ENCODE results near the gene DUSP3.

The DUSP3 gene

DNA sequence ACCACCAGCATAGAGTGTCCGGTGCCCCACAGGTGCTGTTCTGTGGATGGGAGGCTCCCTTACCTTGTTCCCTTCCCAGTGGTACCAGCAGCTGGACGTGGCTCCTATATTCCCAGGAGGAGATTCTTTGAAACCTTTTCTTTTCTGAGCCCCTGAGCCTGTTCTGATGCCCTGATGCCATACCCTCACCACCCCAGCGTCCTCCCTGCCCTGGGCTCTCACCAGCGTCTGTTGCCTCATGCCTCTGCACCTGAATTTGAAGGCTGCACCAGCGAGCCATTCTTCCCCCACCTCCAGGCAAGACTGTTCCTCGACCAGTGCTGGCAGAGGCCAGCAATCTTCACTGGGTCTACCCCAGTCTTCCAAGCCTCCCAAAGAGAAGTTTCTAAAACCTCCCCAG lies 20.7 kb downstream of the DUSP3 start:
- DNase-seq (ENCODE audit: low spot score), result no peak
- CTCF ChIA-PET, result interaction anchor here (7.6 kb wide), 1 partner anchor 62 kb away, joined by 181 read pairs; no protein-coding TSS in a partner anchor
- TF ChIP-seq, protein P1, sequence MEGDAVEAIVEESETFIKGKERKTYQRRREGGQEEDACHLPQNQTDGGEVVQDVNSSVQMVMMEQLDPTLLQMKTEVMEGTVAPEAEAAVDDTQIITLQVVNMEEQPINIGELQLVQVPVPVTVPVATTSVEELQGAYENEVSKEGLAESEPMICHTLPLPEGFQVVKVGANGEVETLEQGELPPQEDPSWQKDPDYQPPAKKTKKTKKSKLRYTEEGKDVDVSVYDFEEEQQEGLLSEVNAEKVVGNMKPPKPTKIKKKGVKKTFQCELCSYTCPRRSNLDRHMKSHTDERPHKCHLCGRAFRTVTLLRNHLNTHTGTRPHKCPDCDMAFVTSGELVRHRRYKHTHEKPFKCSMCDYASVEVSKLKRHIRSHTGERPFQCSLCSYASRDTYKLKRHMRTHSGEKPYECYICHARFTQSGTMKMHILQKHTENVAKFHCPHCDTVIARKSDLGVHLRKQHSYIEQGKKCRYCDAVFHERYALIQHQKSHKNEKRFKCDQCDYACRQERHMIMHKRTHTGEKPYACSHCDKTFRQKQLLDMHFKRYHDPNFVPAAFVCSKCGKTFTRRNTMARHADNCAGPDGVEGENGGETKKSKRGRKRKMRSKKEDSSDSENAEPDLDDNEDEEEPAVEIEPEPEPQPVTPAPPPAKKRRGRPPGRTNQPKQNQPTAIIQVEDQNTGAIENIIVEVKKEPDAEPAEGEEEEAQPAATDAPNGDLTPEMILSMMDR (conservative IDR thresholded peaks at IDR 0.05; ENCODE audit: low read depth), result no peak
- no peak overlapping the region for H3K27ac ChIP-seq
- POLR2A ChIA-PET (ENCODE audit: low non-redundant PET), result no interaction called here

DNA sequence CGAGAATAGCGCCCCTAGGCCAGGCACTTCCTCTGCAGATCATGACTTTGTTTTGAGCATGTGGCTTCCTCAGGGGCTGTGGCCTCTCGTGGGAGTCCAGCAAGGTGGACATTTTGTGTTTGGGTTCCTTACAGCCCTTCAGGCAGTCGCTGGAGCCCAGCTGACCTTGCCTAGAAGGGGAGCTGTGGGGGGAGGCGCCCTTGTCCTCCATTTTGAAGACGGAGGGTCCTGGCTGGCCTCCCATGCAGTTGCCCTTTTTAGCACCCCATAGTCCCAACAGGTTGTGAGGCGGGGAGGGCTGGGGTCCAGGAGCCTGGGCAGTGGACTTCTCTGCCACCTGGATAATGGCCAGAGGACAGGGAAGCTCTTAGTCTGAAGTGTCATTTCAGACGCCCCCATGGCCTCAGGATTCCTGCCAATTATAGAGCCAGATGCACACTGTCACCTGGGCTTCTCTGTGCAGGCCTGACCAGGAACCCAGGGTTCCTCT lies 21.6 kb downstream of the DUSP3 start:
- no peak overlapping the region for H3K27ac ChIP-seq
- TF ChIP-seq, protein P1 (conservative IDR thresholded peaks at IDR 0.05; ENCODE audit: low read depth), result no peak
- ChIA-PET CTCF (interaction anchor here (0.5 to 7.6 kb wide), 2 partner anchors 20 to 61 kb away, joined by 3 to 181 read pairs; no protein-coding TSS in a partner anchor), POLR2A (ENCODE audit: low non-redundant PET) (no interaction called here)
- no peak for DNase-seq (ENCODE audit: low spot score)

DNA sequence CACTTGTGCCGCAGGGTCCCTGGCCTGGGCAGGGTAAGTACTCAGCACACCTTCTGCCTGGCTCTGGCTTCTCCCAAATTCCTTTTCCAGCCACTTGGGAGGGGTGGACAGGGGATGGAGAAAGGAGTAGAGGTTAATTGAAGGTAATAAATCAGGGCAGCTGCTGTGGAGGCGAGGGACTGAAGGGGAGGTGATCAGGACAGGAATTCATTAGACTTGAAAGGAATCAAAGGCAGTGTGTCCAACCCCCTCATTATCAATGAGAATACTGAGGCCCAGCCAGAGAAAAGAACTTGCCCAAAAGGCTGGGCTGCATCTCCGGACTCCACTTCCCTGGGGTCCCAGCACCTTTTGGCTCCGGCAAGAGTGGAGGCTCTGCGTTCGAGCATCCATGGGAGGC lies 22.6 kb downstream of the DUSP3 start:
- POLR2A ChIA-PET (ENCODE audit: low non-redundant PET), result interaction anchor here (0.6 kb wide), 1 partner anchor 126 kb away, joined by 4 read pairs; no protein-coding TSS in a partner anchor
- no peak overlapping the region for H3K27ac ChIP-seq
- DNase-seq (ENCODE audit: low spot score), result no peak
- TF ChIP-seq, protein P1 (conservative IDR thresholded peaks at IDR 0.05; ENCODE audit: low read depth), result no peak
- CTCF ChIA-PET, result no interaction called here

DNA sequence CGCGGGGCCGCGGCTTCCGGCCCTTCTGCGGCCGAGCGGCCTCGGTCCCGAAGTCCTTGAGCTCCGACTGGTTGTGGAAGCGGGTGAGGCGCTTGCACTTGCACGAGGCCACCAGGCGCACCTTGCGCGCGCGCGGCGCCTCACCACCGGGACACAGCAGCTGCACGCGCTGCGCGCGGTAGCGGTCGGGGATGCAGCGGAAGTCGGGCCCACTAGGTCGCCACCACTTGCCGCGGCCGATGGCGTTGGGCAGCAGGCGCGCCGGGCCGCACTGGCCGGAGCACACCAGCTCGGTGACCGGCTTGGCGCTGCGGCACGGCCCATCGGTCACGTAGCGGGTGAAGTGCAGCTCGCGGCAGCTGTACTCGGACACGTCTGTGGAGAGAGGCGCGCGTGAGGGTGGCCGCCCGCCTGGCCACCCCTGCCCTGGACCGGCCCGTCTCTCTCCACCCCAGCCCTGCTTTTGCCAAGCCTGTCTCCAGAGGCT lies 23.3 kb downstream of the DUSP3 start:
- ChIA-PET CTCF (no interaction called here), POLR2A (ENCODE audit: low non-redundant PET) (no interaction called here)
- no peak for DNase-seq (ENCODE audit: low spot score)
- H3K27ac ChIP-seq, result no peak overlapping the region
- TF ChIP-seq, protein P1 (conservative IDR thresholded peaks at IDR 0.05; ENCODE audit: low read depth), result no peak

DNA sequence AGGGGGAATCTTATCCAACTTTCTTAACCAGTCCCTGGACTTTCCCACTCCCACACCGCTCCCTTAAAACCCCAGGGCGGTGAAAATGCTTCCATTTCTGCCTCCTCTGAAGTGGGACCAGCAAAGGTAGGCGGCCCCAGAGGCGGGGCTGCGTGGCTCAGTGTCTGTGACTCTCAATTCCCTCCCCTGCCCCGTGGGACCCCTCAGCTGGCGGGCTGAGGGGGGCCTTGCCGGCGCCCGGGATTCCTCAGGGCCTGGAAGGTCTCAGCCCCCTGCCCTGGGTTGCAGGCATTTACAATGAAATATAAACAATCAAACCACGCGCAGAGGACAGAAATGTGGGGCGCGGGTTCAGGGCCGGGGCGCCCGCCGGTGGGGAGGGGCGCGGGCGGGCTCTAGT lies 23.8 kb downstream of the DUSP3 start:
- TF ChIP-seq, protein P1 (conservative IDR thresholded peaks at IDR 0.05; ENCODE audit: low read depth), result no peak
- POLR2A ChIA-PET (ENCODE audit: low non-redundant PET), result no interaction called here
- CTCF ChIA-PET, result interaction anchor here (0.7 kb wide), 1 partner anchor 54 kb away, joined by 5 read pairs; no protein-coding TSS in a partner anchor

DNA sequence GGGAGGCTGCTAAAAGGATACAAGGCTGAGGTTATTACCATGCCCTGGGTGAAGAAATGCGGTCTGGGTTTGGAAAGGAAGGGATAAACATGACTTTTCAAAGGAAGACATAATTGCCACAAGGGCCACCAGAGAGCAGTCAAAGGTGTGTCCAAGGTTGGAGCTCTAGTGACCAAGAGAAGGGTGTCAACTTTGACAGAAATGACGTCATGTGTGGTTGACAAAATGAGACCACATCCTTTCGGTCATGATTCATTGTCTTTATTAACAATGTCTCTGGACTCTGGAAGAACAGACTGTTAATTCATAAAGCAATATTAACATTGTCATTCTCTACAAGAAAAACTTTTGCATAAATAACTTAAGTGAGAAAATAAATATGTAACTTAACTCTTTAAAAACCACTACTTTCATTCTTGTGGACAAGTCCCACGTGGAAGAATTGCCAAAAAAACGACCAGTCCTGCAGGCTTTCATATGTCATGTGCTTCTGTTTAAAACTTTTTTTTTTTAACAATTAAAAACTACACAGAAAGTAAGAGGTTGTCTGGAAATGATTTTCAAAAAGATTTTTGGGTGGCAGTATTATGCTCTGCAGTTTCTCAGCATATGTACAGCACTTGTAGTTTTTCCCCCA lies 25.2 kb downstream of the DUSP3 start:
- no peak overlapping the region for H3K27ac ChIP-seq
- TF ChIP-seq, protein P1 (conservative IDR thresholded peaks at IDR 0.05; ENCODE audit: low read depth), result no peak
- CTCF ChIA-PET, result no interaction called here
- no peak for DNase-seq (ENCODE audit: low spot score)
- POLR2A ChIA-PET (ENCODE audit: low non-redundant PET), result no interaction called here

More for the DNA sequence above, 23.8 kb downstream of the DUSP3 start:
- no peak for DNase-seq (ENCODE audit: low spot score)
- no peak overlapping the region for H3K27ac ChIP-seq
